SK-MEL-5 (cell line): Measurements from ENCODE around the gene DDX24. TPM values are rescaled to one million over a fixed set of nuclear protein-coding genes. Genes with fewer than 3 reads are reported as not detected.

ENCODE experiments used
- DNase-seq: peaks from one replicate; pipeline ENCODE4 v3.0.0-alpha.2; 2016; ENCODE audit warnings: low read depth, low spot score
- in situ Hi-C: cut with HindIII; loops from 2 replicates; pipeline ENCODE4 v1.10.0; 2016; ENCODE audit warnings: low sequenced_read_pairs, high pct_unique_total_duplicates, low pct_unique_long_range_greater_than_20kb
- total RNA-seq: library from RNA; depleted of rRNA; stranded (reverse); fragments of >200 nt; shearing (Covaris generic); gene quantifications from 2 replicates; pipeline ENCODE4 v1.2.3, GENCODE V29; 2014; rRNA removed

Gene DDX24
- total RNA-seq, 1 experiment from 2014 or later = 237 TPM

DNA sequence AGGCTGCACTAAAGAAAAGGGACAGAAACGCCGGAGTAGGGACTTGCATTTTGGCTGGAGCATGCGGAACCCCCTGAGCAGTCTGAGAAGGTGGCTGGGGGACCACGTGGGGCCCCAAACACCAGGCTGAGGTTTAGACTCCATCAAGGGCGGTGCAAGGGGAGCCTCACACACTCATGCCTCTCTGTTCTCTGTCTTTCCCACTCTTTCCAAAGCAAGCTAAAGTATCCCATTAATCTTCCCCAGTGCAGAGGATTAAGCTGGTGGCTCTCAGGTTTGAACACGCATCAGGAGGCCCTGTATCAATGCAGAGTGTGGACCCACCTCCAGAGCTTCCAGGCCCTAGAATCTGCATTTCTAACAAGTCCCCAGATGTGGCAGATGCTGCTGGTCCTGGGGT lies 70.4 kb downstream of the DDX24 start:
- no peak for DNase-seq
- in situ Hi-C loops = no loop called here

DNA sequence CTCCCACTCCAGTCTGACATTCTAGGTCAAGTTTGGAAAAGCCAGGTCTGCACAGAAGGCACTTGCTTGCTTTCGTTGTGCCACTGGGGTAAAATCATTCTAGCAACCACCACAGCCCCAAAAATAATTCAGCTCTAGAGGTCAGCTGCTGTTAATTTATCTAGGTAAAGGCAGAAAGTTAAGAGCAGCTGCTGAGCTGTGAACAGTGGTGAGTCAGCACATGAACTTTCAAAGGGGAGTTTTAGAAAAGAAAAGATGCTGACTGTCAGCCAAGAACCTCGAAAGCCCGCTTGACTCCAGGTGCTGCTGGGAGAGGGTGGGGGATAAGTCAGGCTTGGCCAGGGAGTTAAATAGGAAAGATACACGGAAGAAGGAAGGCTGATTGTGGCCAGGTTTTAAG lies 71.2 kb downstream of the DDX24 start:
- DNase-seq = no peak
- in situ Hi-C loops = no loop called here

DNA sequence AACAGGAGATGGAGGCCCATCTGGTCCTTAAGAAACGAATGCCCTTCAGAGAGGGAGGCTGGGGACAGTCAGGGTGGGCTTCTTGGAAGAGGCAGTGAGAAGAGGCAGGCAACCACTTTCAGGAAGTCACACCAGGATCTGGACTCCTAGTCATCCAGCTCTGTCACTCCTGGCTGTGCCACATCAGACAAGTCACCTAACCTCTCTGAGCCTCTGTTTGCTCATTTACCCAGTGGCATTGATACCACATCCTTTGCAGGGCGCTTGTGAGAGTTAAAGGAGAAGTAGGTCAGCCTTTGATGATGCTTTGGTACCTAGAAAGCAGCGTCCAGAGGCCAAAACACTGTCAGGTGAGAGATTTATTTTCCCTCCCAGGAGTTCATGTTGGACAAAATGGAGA lies 72.8 kb downstream of the DDX24 start:
- no peak for DNase-seq
- in situ Hi-C loops = no loop called here

GRCh38 chr14:94005324-94006073 lies 75.5 kb downstream of the DDX24 start:
- in situ Hi-C loops = no loop called here
- DNase-seq = peak; percentile 51

DNA sequence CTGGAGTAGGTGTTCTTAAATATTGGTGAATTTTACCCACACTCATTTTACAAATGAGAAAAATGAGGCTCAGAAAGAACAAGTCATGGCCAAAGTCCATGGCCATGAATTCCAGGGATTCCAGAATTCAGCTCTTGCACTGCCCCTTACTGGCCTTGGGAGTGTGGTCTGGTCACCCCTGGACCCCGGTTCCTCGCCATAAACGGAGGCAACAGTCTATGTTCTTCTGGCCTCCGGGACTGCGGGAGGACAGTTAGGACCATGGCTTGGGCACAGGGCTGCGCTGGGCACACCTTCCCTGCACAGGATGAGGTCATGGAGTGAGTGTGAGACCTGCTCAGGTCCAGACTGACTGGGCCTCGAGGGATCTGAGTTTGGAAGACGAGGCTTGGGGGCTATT lies 77.0 kb downstream of the DDX24 start:
- in situ Hi-C loops = no loop called here
- DNase-seq = no peak

DNA sequence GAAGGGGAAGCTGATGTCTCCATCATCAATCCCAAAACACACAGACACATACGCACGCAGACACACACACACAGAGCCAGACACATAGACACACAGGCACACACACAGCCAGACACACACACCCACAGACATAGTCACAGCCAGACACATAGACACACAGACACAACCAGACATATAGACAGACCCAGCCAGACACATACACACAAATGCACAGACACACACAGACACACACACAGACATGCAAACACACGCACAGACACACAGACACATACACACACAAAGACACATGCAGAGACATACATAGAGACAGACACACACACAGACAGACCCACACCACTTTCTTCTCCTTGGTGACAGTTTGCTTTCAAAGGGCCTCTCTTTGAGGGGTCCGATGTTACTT lies 77.6 kb downstream of the DDX24 start:
- DNase-seq = no peak
- in situ Hi-C loops = no loop called here

- in situ Hi-C loops = no loop called here
- peak; percentile 75 for DNase-seq
These were observed 79.3 kb downstream of the DDX24 start for GRCh38 chr14:94001501-94002396.

DNA sequence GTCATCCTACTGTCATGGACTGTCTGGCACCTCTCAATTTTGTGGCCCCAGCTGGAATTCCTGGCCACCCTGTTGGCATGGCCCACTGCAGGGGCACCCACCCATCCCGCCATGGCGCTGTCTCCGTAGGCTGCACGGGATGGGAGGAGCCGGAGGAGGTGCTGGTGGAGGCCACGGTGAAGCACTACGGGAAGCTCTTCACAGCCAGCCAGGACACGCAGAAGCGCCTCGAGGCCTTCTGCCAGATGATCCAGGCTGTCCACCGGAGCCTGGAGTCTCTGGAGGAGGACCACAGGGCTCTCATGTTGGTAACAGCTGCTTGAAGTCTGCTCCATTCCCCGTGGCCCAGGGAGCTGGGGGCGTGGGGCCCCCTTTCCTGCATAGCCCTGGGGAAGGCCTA lies 80.0 kb downstream of the DDX24 start:
- in situ Hi-C loops = no loop called here
- no peak for DNase-seq

- in situ Hi-C loops = no loop called here
- DNase-seq = no peak
These were observed 80.7 kb downstream of the DDX24 start for GRCh38 chr14:94000267-94000666.

GRCh38 chr14:93999573-93999972 lies 81.4 kb downstream of the DDX24 start:
- peak; percentile 22 for DNase-seq
- in situ Hi-C loops = no loop called here

DNA sequence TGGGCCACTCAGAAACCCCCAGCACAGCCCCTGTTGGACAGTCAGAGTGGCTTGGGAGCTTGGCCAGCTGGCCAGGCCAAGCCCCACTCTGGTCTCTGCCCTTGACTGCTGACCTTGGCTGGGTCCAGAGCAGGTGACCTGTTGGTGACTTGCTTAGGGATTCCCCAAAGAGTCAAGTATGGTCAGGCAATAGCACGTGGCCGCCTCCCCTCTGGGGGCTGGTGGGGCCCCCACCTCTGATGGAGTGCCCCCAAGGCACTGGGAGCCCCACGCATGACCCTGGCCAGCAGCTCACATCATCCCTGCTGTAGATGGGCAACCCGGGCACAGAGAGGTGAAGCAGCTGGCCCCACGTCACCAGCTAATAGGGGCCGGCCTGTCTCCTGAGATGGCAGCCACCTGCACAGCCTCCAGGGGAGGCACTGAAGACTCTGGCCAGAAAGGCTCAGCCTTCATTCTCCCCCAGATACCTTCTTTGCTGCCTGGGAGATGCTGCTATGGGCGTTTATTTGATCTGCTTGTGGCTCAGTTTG lies 82.1 kb downstream of the DDX24 start:
- no peak for DNase-seq
- in situ Hi-C loops = no loop called here

Other genes with a start within 250 kb of the DDX24 start
- gene FAM181A, start 153.9 kb downstream of the DDX24 start, total RNA-seq = not detected in 2 replicates
- 3.8 and 3.9 TPM in 2 replicates for gene ASB2, start 104.6 kb downstream of the DDX24 start, total RNA-seq
- gene CCDC197, start 83.9 kb downstream of the DDX24 start, total RNA-seq = not detected in 2 replicates
- gene OTUB2, start 54.9 kb downstream of the DDX24 start, total RNA-seq = 3.5 and 4.4 TPM in 2 replicates
- gene IFI27L1, start 108 bp upstream of the DDX24 start, total RNA-seq = 9.0 and 11.2 TPM in 2 replicates
- gene IFI27, start 29.5 kb upstream of the DDX24 start, total RNA-seq = not detected in 2 replicates
- 51.7 and 64.5 TPM in 2 replicates for gene IFI27L2, start 48.4 kb upstream of the DDX24 start, total RNA-seq
- 4.9 and 5.8 TPM in 2 replicates for gene PPP4R4, start 93.1 kb upstream of the DDX24 start, total RNA-seq
- gene SERPINA10, start 212.1 kb upstream of the DDX24 start, total RNA-seq = not detected in 2 replicates
- gene SERPINA6, start 242.1 kb upstream of the DDX24 start, total RNA-seq = not detected in 2 replicates